ENCODE data around the gene BCL2L1.
"Not testable (repeated sequence)": the region's sequence is repeated elsewhere in the genome, so short reads cannot be mapped to it uniquely, and the experiment has no call there.

BCL2L1 gene

GRCh38 chr20:31722257-31723068 is at the start of gene BCL2L1:
BCL2L1 (minus strand) TSS chr20:31722868; CDS start chr20:31722218, 650 bp downstream.
- peak; percentile 78 for DNase-seq

GRCh38 chr20:31770243-31770642 is 47.6 kb upstream of the BCL2L1 start:
- DNase-seq: no peak

GRCh38 chr20:31769681-31770080 is 47.0 kb upstream of the BCL2L1 start:
- no peak for DNase-seq

- no peak for DNase-seq
These were observed 45.1 kb upstream of the BCL2L1 start for GRCh38 chr20:31767805-31768204.

- no peak for DNase-seq
These were observed 42.1 kb upstream of the BCL2L1 start for GRCh38 chr20:31764641-31765305.

- DNase-seq: no peak
These were observed 38.0 kb upstream of the BCL2L1 start for GRCh38 chr20:31760519-31761240.

- no peak for DNase-seq
These were observed 37.3 kb upstream of the BCL2L1 start for GRCh38 chr20:31759836-31760518.

GRCh38 chr20:31758991-31759390 is 36.3 kb upstream of the BCL2L1 start:
- DNase-seq: no peak

- DNase-seq: no peak
These were observed 35.9 kb upstream of the BCL2L1 start for GRCh38 chr20:31758521-31758920.

GRCh38 chr20:31757254-31757653 is 34.6 kb upstream of the BCL2L1 start:
- DNase-seq: no peak

- DNase-seq: no peak
These were observed 28.5 kb upstream of the BCL2L1 start for GRCh38 chr20:31751126-31751525.

- DNase-seq: no peak
These were observed 26.6 kb upstream of the BCL2L1 start for GRCh38 chr20:31749223-31749622.

- no peak for DNase-seq
These were observed 25.0 kb upstream of the BCL2L1 start for GRCh38 chr20:31747640-31748039.

GRCh38 chr20:31747028-31747427 is 24.4 kb upstream of the BCL2L1 start:
- not testable (repeated sequence) for DNase-seq

GRCh38 chr20:31746068-31746878 is 23.6 kb upstream of the BCL2L1 start:
- DNase-seq: no peak

GRCh38 chr20:31740656-31741323 is 18.1 kb upstream of the BCL2L1 start:
- DNase-seq: no peak

GRCh38 chr20:31740208-31740607 is 17.5 kb upstream of the BCL2L1 start:
- DNase-seq: no peak

- no peak for DNase-seq
These were observed 16.9 kb upstream of the BCL2L1 start for GRCh38 chr20:31739550-31739977.

- DNase-seq: peak; percentile 75
These were observed 16.3 kb upstream of the BCL2L1 start, which contains the start of gene TPX2 for GRCh38 chr20:31738729-31739549. TPX2 (plus strand) TSS chr20:31739290; CDS start chr20:31757477, 18,187 bp downstream.

- DNase-seq: no peak
These were observed 8.7 kb upstream of the BCL2L1 start for GRCh38 chr20:31731321-31731717.
